ENCODE measurements around the gene LRCH2.

The LRCH2 gene

DNA sequence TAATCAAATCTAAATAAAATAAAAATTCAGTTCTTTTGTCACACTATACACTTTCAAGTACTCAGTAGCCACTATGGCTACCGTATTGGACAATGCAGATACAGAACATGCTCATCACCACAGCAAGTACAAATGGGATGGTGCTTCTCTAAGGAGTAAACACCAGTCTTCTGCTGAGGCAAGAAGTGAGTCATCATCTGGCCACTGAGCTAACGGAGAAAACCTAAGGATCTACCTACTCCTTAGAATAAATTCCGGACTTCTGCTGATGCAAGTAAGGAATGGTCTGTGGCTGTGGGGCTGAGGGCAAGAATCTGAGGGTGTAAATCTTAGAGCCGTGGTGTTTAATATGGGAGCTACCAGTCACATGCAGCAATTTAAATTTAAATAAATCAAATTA is 56.0 kb downstream of the LRCH2 start:
- no peak for DNase-seq (ENCODE audit: low read depth, low spot score)
- Histone ChIP-seq H3K4me3 (ENCODE audit: low read length) (no peak overlapping the region), H3K27me3 (ENCODE audit: control insufficient read depth, insufficient read depth, low read length) (no peaks in the 10 kb centered on the region), H3K36me3 (ENCODE audit: control insufficient read depth, insufficient read depth, low read length) (no peaks in the 10 kb centered on the region), H3K9me3 (ENCODE audit: control insufficient read depth, insufficient read depth, low read length) (no peaks in the 10 kb centered on the region), H3K27ac (ENCODE audit: low read length) (no peak overlapping the region), H3K4me1 (ENCODE audit: control insufficient read depth, insufficient read depth, low read length) (0 out of 2 replicates have a peak, but pooled peaks cover 2% of the 10 kb centered on the region)
- no CpG with 5 or more reads among the region's 4 CpGs for WGBS (ENCODE audit: insufficient coverage, insufficient read length)

DNA sequence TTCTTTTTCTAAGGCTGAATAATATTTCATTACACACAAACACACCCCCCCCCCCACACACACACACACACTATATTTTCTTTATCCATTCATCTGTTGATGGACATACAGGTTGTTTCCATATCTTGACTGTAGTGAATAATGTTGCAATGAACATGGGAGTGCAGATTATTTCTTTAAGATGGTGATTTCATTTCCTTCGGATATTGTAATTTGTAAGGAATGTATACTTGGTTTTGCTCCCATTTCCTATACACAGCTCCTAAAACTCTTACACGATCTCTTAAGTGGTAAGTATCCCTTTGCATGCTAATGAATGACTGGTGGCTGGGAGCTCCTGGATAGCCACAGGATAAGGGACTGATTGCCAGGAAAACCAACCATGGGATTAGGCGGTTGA is 59.3 kb downstream of the LRCH2 start:
- no peaks in the 10 kb centered on the region for H3K36me3 ChIP-seq (ENCODE audit: control insufficient read depth, insufficient read depth, low read length)
- H3K4me1 ChIP-seq (ENCODE audit: control insufficient read depth, insufficient read depth, low read length): 0 out of 2 replicates have a peak, but pooled peaks cover 2% of the 10 kb centered on the region
- H3K27ac ChIP-seq (ENCODE audit: low read length): no peak overlapping the region
- DNase-seq (ENCODE audit: low read depth, low spot score): no peak
- WGBS (ENCODE audit: insufficient coverage, insufficient read length): no CpG with 5 or more reads among the region's 3 CpGs
- no peaks in the 10 kb centered on the region for H3K9me3 ChIP-seq (ENCODE audit: control insufficient read depth, insufficient read depth, low read length)
- H3K27me3 ChIP-seq (ENCODE audit: control insufficient read depth, insufficient read depth, low read length): no peaks in the 10 kb centered on the region
- no peak overlapping the region for H3K4me3 ChIP-seq (ENCODE audit: low read length)

DNA sequence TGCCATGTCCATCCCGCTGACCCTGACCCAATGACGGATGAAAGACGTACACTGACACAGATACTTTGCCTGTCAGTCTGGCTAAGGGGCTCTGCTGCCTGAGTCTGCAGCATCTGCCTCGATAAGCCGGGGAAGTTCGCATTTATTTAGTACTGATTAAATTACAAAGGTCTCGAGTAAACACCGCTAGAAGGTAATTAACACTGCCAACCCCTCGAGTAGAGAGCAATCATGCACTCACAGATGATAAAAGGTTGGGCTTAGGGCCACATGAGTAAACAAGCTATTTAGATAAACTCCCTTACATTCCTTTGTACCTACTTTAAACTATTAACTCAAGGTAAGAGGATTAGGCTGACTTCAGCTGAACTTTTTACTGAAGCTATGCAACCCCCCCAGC is 60.7 kb downstream of the LRCH2 start:
- WGBS (ENCODE audit: insufficient coverage, insufficient read length): no CpG with 5 or more reads among the region's 9 CpGs

DNA sequence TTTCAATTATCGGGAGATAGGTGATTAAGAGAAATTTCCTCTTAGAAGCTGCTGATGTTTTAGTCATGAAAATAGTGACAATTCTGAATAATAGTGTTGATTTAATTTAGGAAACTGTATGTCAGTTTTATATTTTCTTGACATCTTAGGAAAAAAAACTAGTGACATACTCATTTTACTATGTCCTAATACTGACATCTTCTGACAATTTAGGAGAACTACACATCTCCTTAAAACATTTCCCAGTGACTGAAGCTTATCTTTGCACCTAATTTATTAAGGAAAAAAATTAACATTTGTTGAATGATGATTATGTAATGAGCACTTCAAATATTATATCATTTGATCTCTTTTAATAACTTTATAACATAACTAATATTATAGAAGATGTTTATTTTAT is 86.7 kb downstream of the LRCH2 start:
- Histone ChIP-seq H3K27me3 (ENCODE audit: control insufficient read depth, insufficient read depth, low read length) (no peaks in the 10 kb centered on the region), H3K9me3 (ENCODE audit: control insufficient read depth, insufficient read depth, low read length) (no peaks in the 10 kb centered on the region), H3K36me3 (ENCODE audit: control insufficient read depth, insufficient read depth, low read length) (no peaks in the 10 kb centered on the region), H3K27ac (ENCODE audit: low read length) (no peak overlapping the region), H3K4me3 (ENCODE audit: low read length) (no peak overlapping the region), H3K4me1 (ENCODE audit: control insufficient read depth, insufficient read depth, low read length) (no peaks in the 10 kb centered on the region)
- no CpG with 5 or more reads among the region's 1 CpG for WGBS (ENCODE audit: insufficient coverage, insufficient read length)
- DNase-seq (ENCODE audit: low read depth, low spot score): no peak

More for the DNA sequence above, 60.7 kb downstream of the LRCH2 start:
- H3K27ac ChIP-seq (ENCODE audit: low read length): no peak overlapping the region
- H3K9me3 ChIP-seq (ENCODE audit: control insufficient read depth, insufficient read depth, low read length): no peaks in the 10 kb centered on the region
- 0 out of 2 replicates have a peak, but pooled peaks cover 2% of the 10 kb centered on the region for H3K4me1 ChIP-seq (ENCODE audit: control insufficient read depth, insufficient read depth, low read length)
- no peaks in the 10 kb centered on the region for H3K27me3 ChIP-seq (ENCODE audit: control insufficient read depth, insufficient read depth, low read length)
- H3K4me3 ChIP-seq (ENCODE audit: low read length): no peak overlapping the region
- H3K36me3 ChIP-seq (ENCODE audit: control insufficient read depth, insufficient read depth, low read length): no peaks in the 10 kb centered on the region
- DNase-seq (ENCODE audit: low read depth, low spot score): no peak

DNA sequence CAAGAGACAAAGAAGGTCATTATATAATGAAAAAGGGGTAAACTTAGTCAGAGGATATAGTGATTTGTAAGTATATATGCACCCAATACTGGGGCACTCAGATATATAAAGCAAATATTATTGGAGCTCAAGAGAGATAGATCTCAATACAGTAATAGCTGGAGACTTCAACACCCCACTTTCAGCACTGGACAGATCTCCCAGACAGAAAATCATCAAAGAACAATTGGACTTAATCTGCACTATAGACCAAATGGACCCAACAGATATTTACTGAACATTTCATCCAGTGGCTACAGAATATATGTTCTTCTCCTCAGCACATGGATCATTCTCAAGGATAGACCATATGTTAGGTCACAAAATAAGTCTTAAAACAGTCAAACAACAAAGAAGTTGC is 91.8 kb downstream of the LRCH2 start:
- DNase-seq (ENCODE audit: low read depth, low spot score): no peak
- no peak overlapping the region for H3K27ac ChIP-seq (ENCODE audit: low read length)
- H3K4me1 ChIP-seq (ENCODE audit: control insufficient read depth, insufficient read depth, low read length): no peaks in the 10 kb centered on the region
- no peaks in the 10 kb centered on the region for H3K9me3 ChIP-seq (ENCODE audit: control insufficient read depth, insufficient read depth, low read length)
- H3K27me3 ChIP-seq (ENCODE audit: control insufficient read depth, insufficient read depth, low read length): no peaks in the 10 kb centered on the region
- H3K36me3 ChIP-seq (ENCODE audit: control insufficient read depth, insufficient read depth, low read length): no peaks in the 10 kb centered on the region
- H3K4me3 ChIP-seq (ENCODE audit: low read length): no peak overlapping the region

DNA sequence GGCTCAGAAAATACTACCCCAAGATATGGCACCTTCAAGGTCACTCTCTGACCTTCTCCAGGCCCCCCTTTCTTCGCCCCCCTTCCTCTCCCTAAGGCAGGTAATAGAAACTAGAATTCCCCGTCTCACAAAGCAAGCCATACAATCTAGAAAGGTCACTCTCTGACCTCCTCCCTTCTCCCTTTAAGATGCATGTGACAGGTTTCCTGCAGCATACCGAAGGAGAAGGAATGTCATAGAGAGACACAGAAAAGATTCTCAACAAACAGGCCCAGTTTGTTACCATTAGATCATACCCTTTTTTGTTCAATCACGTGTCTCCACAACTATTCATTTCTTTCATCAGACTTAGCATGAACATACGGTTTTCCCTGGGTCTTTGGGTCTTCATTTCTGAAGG is 95.9 kb downstream of the LRCH2 start:
- WGBS (ENCODE audit: insufficient coverage, insufficient read length): no CpG with 5 or more reads among the region's 5 CpGs
- no peak for DNase-seq (ENCODE audit: low read depth, low spot score)
- Histone ChIP-seq H3K4me3 (ENCODE audit: low read length) (no peak overlapping the region), H3K9me3 (ENCODE audit: control insufficient read depth, insufficient read depth, low read length) (no peaks in the 10 kb centered on the region), H3K36me3 (ENCODE audit: control insufficient read depth, insufficient read depth, low read length) (no peaks in the 10 kb centered on the region), H3K4me1 (ENCODE audit: control insufficient read depth, insufficient read depth, low read length) (no peaks in the 10 kb centered on the region), H3K27ac (ENCODE audit: low read length) (no peak overlapping the region), H3K27me3 (ENCODE audit: control insufficient read depth, insufficient read depth, low read length) (no peaks in the 10 kb centered on the region)

DNA sequence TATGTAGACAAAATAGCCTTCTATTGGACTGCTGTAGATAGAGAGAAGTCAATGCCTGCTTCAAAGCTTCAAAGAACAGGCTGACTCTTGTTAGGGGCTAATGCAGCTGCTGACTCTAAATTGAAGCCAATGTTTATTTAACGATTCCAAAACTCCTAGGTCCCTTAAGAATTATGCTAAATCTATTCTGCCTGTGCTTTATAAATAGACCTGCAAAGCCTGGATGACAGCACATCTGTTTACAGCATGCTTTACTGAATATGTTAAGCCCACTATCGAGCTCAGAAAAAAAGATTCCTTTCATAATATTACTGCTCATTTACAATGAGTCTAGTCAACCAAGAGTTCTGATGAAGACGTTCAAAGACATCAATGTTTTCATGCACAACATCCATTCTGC is 99.5 kb downstream of the LRCH2 start:
- no CpG with 5 or more reads among the region's 3 CpGs for WGBS (ENCODE audit: insufficient coverage, insufficient read length)
- no peak for DNase-seq (ENCODE audit: low read depth, low spot score)

DNA sequence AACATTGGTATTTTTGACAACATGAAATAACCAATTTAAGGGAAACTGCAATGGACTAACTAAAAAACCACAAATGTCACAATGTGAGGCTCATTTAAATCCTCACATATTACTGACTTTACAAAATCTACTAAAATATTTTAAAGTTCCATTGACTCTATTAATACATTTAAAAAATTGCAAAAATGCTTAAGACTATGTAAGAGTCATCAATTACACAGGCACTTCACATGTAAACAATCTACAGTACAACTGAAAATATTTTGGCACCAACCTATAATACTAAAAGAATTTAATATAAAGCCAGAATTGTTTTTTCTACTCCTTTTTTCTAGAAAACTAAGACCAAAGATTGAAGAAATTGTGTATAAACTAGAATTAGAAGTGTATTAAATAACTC is 121.5 kb downstream of the LRCH2 start:
- no peak overlapping the region for H3K27ac ChIP-seq (ENCODE audit: low read length)
- H3K9me3 ChIP-seq (ENCODE audit: control insufficient read depth, insufficient read depth, low read length): no peaks in the 10 kb centered on the region
- no peak overlapping the region for H3K4me3 ChIP-seq (ENCODE audit: low read length)
- no peak for DNase-seq (ENCODE audit: low read depth, low spot score)
- no peaks in the 10 kb centered on the region for H3K4me1 ChIP-seq (ENCODE audit: control insufficient read depth, insufficient read depth, low read length)
- no peaks in the 10 kb centered on the region for H3K27me3 ChIP-seq (ENCODE audit: control insufficient read depth, insufficient read depth, low read length)
- no peaks in the 10 kb centered on the region for H3K36me3 ChIP-seq (ENCODE audit: control insufficient read depth, insufficient read depth, low read length)

More for the DNA sequence above, 99.5 kb downstream of the LRCH2 start:
- Histone ChIP-seq H3K27me3 (ENCODE audit: control insufficient read depth, insufficient read depth, low read length) (no peaks in the 10 kb centered on the region), H3K9me3 (ENCODE audit: control insufficient read depth, insufficient read depth, low read length) (no peaks in the 10 kb centered on the region), H3K27ac (ENCODE audit: low read length) (no peak overlapping the region), H3K4me1 (ENCODE audit: control insufficient read depth, insufficient read depth, low read length) (no peaks in the 10 kb centered on the region), H3K4me3 (ENCODE audit: low read length) (no peak overlapping the region), H3K36me3 (ENCODE audit: control insufficient read depth, insufficient read depth, low read length) (no peaks in the 10 kb centered on the region)

DNA sequence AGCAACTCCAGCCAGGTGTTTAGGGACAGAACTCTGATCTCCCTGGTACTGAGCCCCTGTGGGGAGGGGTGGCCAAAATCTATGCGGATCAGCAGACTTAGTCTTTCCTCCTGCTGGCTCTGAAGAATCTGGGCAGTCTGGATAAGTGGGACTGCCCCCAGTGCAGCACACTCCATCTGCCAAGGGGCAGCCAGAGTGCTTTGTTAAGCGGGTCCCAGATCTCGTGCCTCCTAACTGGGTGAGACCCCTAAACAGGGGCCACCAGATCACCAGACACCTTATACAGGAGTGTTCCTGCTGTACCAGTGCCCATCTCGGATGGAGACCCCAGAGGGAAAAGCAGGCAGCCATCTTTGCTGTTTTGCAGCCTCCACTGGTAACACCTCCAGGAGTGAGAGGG is 135.0 kb downstream of the LRCH2 start:
- no CpG with 5 or more reads among the region's 4 CpGs for WGBS (ENCODE audit: insufficient coverage, insufficient read length)
- Histone ChIP-seq H3K27me3 (ENCODE audit: control insufficient read depth, insufficient read depth, low read length) (no peaks in the 10 kb centered on the region), H3K36me3 (ENCODE audit: control insufficient read depth, insufficient read depth, low read length) (no peaks in the 10 kb centered on the region), H3K9me3 (ENCODE audit: control insufficient read depth, insufficient read depth, low read length) (no peaks in the 10 kb centered on the region), H3K27ac (ENCODE audit: low read length) (no peak overlapping the region), H3K4me3 (ENCODE audit: low read length) (no peak overlapping the region), H3K4me1 (ENCODE audit: control insufficient read depth, insufficient read depth, low read length) (no peaks in the 10 kb centered on the region)
- DNase-seq (ENCODE audit: low read depth, low spot score): no peak

DNA sequence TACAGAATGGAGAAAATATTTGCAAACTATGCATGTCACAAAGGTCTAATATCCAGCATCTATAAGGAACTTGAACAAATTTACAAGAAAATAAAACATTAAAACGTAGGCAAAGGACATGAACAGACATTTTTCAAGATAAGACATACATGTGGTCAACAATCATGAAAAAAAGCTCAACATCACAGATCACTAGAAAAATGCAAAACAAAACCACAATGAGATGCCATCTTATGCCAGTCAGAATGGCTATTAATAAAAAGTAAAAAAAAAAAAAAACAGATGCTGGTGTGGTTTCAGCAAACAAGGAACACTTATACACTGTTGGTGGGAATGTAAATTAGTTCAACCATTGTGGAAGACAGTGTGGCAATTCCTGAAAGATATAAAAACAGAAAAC is 140.7 kb downstream of the LRCH2 start:
- H3K4me1 ChIP-seq (ENCODE audit: control insufficient read depth, insufficient read depth, low read length): no peaks in the 10 kb centered on the region
- no CpG with 5 or more reads among the region's 1 CpG for WGBS (ENCODE audit: insufficient coverage, insufficient read length)
- DNase-seq (ENCODE audit: low read depth, low spot score): no peak
- no peak overlapping the region for H3K4me3 ChIP-seq (ENCODE audit: low read length)
- no peak overlapping the region for H3K27ac ChIP-seq (ENCODE audit: low read length)
- H3K9me3 ChIP-seq (ENCODE audit: control insufficient read depth, insufficient read depth, low read length): no peaks in the 10 kb centered on the region
- no peaks in the 10 kb centered on the region for H3K27me3 ChIP-seq (ENCODE audit: control insufficient read depth, insufficient read depth, low read length)
- H3K36me3 ChIP-seq (ENCODE audit: control insufficient read depth, insufficient read depth, low read length): no peaks in the 10 kb centered on the region

DNA sequence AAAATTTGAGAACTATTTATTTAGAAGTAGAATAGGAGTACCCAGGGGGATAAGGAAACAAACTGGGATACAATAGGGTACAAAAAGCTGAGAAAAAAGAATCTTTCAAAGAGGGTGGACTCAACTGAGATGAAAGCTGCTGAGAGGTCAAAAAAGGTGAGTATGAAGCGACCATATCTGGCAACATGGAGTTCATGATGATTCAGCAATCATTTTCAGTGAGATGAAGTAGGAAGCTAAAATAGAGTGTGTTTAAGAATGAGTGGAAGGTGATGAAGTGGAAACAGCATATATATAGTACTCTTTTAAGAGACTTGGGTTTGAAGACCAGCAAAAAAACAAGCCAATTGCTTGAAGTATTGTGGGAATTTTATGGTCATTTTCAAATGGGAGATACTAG is 144.5 kb downstream of the LRCH2 start:
- Histone ChIP-seq H3K4me3 (ENCODE audit: low read length) (no peak overlapping the region), H3K9me3 (ENCODE audit: control insufficient read depth, insufficient read depth, low read length) (no peaks in the 10 kb centered on the region), H3K4me1 (ENCODE audit: control insufficient read depth, insufficient read depth, low read length) (no peaks in the 10 kb centered on the region), H3K27ac (ENCODE audit: low read length) (no peak overlapping the region), H3K27me3 (ENCODE audit: control insufficient read depth, insufficient read depth, low read length) (no peaks in the 10 kb centered on the region), H3K36me3 (ENCODE audit: control insufficient read depth, insufficient read depth, low read length) (no peaks in the 10 kb centered on the region)
- no peak for DNase-seq (ENCODE audit: low read depth, low spot score)
- WGBS (ENCODE audit: insufficient coverage, insufficient read length): no CpG with 5 or more reads among the region's 1 CpG

Data from iPS DF 6.9 (cell line).